Measurements from ENCODE around the gene SCMH1.

- TF ChIP-seq CTCF (IDR thresholded peaks at IDR 0.05) (no peak), FOXP4 (CRISPR knock-in tag; IDR thresholded peaks at IDR 0.05) (no peak)
Measured at GRCh38 chr1:41281334-41281733, 39.2 kb upstream of the SCMH1 start.
